Prostate gland (tissue), 2 donors: ENCODE measurements around the gene RASGEF1B.

ENCODE experiments used
- POLR2A ChIP-seq: fragments of 450-650 bp; IDR thresholded peaks from one replicate; pipeline ENCODE4 v1.6.1; 2016; ENCODE audit warnings: antibody characterized with exemption, mild to moderate bottlenecking
- POLR2AphosphoS5 ChIP-seq: sonication (generic); formaldehyde crosslinking; IDR thresholded peaks from one replicate; pipeline ENCODE4 v1.6.1; 2017; ENCODE audit warnings: antibody characterized with exemption
- TF ChIP-seq, protein P1 (sequence below), 4 experiments: fragments of 200-600 bp in 2 of 4; fragments of 450-650 bp in 2 of 4; sonication (generic) in 2 of 4; IDR thresholded peaks; 1 replicate in 3 of 4; 2 replicates in 1 of 4; pipeline ENCODE4 v1.5.1; 2016 to 2019; ENCODE audit warnings: antibody characterized with exemption in 4 of 4, mild to moderate bottlenecking in 2 of 4, moderate library complexity in 2 of 4

DNA sequence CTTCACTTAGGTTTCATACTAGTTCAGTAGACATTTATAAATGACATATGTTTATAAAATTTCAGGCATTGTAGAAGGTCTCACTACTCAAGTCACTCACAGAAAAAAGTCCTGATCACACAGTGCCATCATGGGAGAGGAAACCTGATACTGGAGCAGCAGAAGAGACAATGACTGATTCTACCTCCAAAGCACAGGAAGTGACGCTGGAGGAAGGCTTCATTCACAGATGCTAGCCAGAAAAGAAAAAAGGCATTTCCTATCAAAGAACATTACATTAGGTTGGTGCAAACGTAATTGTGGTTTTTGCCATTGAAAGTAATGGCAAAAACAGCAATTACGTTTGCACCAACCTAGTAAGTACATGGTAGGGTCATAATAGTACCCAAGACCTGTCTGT, 79.5 kb downstream of the RASGEF1B start:
- TF ChIP-seq, protein P1, sequence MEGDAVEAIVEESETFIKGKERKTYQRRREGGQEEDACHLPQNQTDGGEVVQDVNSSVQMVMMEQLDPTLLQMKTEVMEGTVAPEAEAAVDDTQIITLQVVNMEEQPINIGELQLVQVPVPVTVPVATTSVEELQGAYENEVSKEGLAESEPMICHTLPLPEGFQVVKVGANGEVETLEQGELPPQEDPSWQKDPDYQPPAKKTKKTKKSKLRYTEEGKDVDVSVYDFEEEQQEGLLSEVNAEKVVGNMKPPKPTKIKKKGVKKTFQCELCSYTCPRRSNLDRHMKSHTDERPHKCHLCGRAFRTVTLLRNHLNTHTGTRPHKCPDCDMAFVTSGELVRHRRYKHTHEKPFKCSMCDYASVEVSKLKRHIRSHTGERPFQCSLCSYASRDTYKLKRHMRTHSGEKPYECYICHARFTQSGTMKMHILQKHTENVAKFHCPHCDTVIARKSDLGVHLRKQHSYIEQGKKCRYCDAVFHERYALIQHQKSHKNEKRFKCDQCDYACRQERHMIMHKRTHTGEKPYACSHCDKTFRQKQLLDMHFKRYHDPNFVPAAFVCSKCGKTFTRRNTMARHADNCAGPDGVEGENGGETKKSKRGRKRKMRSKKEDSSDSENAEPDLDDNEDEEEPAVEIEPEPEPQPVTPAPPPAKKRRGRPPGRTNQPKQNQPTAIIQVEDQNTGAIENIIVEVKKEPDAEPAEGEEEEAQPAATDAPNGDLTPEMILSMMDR (IDR thresholded peaks at IDR 0.05): no peak
- TF ChIP-seq POLR2AphosphoS5 (no peak), POLR2A (no peak)
